Stimulated activated CD8-positive, alpha-beta memory T cell treated with anti-CD3 and anti-CD28 coated beads, Interleukin-4, amount 100 ng/mL, for 4 hours (primary cell): Measurements from ENCODE around the gene ZMYND11.

ENCODE experiments used
- DNase-seq, 2 donors: peaks; one replicate each; pipeline ENCODE4 v3.0.0-alpha.2; 2020; ENCODE audit warnings: low read depth in 2 of 2, low spot score in 1 of 2

Gene ZMYND11

GRCh38 chr10:135132-135600 is at the start of gene ZMYND11:
Gene ZMYND11, plus strand, starts transcription at chr10:135455. Its CDS starts 44,558 bp downstream, at chr10:180013.
- peak; percentile 32 to 41 for DNase-seq

DNA sequence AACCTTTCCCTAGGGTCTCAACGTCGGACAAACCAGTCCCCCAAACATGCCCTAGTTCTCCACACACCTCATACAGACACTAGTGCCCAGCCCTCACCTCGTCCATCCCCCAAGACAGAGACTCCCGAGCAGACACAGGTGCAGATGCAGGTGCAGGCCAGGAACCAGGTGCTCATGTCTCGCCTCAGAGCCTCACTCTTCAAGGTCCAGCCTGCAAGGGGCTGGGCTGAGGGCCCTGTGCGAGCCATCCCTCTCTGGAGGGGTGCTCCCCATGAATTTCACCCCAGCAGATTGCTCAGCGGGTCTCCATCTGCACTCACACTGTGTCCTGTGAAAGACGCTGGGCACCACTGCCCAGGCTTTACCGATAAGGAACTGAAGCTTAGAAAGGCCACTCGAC is 49.2 kb upstream of the ZMYND11 start:
- no peak for DNase-seq

GRCh38 chr10:87177-88080 is 47.8 kb upstream of the ZMYND11 start:
- DNase-seq: no peak

- no peak for DNase-seq
Measured at GRCh38 chr10:88253-88652, 47.0 kb upstream of the ZMYND11 start.

- DNase-seq: no peak
Measured at GRCh38 chr10:89248-89647, 46.0 kb upstream of the ZMYND11 start.

GRCh38 chr10:90161-90560 is 45.1 kb upstream of the ZMYND11 start:
- no peak for DNase-seq

DNA sequence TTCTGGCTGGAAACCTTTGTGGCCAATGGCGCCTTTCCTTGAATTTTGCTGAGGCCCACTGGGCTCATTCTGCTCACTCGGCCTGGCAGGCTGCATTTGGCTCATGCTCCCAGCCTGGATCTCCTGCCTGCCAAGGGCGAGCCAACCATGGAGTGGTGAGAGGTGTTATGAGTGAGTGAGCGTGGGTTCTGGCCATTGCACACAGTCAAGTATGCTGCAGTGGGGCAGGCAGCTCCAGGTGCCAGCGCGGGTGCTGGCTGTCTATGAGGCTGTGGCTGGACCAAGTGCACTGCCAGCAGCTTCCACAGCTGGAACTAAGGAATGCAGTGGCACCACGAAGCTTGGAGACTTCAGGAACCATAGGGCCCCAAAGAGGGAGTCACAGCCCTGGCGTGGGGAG is 43.9 kb upstream of the ZMYND11 start:
- DNase-seq: no peak

DNA sequence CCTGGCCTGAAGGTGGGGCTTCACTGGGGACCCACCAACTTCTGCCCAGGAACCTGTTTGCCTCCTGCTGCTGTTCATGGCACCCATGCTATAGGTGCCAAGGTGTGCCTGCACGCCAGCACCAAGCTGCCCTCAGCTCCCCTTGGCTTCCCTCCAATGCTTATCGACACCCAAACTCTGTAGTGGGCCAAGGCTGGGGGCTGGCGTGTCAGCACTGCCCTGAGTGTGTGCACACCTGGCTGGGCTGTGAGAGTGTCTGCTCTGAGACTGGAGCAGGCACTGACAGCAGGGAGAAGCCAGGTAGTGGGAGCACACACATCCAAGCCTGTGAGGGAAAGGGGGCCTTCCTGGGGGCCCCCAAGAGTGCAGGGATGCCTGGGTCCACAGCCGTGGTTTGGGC is 43.1 kb upstream of the ZMYND11 start:
- no peak for DNase-seq

- DNase-seq: no peak
Measured at GRCh38 chr10:92846-93245, 42.4 kb upstream of the ZMYND11 start.

DNA sequence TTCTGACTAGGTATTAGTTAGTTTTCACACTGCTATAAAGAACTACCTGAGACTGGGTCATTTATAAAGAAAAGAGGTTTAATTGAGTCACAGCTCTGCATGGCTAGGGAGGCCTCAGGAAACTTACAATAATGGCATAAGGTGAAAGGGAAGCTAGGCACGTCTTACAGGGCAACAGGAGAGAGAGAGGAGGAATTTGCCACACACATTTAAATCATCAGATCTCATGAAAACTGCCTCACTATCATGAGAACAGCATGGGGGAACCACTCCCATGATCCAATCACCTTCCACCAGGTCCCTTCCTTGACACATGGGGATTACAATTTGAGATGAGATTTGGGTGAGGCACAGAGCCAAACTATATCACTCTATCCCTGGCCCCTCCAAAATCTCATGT is 40.6 kb upstream of the ZMYND11 start:
- no peak for DNase-seq

DNA sequence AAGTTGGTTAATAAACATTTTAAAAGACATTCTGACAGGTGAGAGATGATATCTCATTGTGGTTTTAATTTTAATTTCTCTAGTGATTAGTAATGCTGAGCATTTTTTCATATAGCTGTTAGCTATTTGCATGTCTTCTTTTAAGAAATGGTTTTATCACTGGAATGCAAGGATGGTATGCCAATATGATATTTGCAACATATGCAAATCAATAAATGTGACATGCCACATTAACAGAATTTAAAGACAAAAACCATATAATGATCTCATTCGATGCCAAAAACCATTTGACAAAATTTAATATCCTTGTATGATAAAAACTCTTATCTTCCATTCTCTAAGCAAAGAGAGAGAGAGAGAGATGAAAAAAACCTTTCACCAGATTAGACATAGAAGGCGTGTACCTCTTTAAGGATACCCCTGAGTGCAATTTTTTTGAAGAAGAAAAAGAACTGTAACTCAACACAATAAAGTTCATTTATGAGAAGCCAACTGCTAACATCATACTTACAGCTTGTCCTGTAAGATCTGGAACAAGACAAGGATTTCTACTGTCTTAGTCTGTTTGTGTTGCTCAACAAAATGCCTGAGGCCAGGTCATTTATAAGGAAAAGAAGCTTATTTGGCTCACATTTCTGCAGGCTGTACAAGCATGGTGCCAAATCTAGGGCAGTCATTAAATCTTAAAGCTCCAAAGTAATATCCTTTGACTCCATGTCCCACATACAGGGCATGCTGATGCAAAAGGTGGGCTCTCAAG is 39.7 kb upstream of the ZMYND11 start:
- DNase-seq: no peak

DNA sequence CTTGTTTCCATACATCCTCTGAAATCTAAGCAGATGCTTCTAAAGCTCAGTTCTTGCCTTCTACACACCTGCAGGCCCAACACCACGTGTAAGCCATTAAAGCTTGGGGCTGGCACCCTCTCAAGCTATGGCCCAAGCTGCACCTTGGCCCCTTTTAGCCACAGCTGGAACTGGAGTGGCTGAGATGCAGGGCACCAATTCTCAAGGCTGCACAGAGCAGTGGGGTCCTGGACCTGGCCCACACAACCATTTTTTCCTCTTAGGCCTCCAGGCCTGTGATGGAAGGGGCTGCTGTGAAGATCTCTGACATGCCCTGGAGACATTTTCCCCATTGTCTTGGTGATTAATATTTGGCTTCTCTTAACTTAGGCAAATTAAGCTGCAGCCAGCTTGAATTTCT is 38.8 kb upstream of the ZMYND11 start:
- DNase-seq: no peak

- DNase-seq: no peak
Measured at GRCh38 chr10:104416-104815, 30.8 kb upstream of the ZMYND11 start.

- DNase-seq: no peak
Measured at GRCh38 chr10:104862-105565, 30.2 kb upstream of the ZMYND11 start.

DNA sequence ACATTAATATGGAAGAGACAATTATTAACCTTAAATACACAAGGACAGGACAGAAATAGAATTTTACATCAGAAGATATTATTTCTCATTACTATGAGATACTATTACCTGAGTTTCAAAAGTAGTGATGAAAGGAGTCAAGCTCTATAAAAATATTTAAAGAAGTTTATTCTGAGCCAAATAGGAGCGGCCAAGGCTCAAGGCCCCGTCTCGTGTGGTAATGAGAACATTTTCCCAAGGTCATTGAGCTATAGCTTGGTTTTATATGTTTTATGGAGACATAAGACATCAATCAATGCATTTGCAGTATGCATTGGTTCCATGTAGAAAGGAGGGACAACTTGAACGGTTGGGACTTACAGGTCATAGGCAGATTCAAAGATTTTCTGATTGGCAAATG is 29.4 kb upstream of the ZMYND11 start:
- DNase-seq: no peak

GRCh38 chr10:106740-107139 is 28.5 kb upstream of the ZMYND11 start:
- no peak for DNase-seq

- no peak for DNase-seq
Measured at GRCh38 chr10:112246-112645, 23.0 kb upstream of the ZMYND11 start.

GRCh38 chr10:124874-125273 is 10.4 kb upstream of the ZMYND11 start:
- no peak for DNase-seq

GRCh38 chr10:127612-128432 is 7.4 kb upstream of the ZMYND11 start:
- DNase-seq: no peak

DNA sequence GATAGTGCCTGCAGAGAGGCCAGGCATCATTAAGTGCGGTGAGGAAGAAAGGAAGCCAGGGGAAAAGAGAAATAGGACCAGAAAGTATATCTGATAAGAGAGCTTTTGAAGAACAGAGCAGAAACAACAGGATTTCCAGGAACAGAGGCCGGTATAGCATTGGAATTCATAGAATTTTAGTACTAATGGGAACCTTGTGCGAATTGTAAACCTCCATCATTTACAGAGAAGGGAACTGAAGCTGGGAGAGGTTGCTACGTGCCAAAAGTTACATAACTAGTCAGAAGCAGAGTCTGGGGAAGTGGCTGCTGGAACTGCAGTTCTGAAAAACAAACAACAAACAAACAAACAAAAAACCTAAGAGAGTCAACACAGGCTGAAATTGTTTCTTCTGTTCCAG is 5.4 kb upstream of the ZMYND11 start:
- DNase-seq: no peak
